Memory B cell (primary cell): Measurements from ENCODE around the gene UPF1.

Experiments used
- ATAC-seq: fragments of 150-1000 bp; cut with Tn5 transposase; 2 replicates; pipeline ENCODE4 v1.10.0; 2021; ENCODE audit warnings: low read depth, mild to moderate bottlenecking, moderate library complexity
- DNase-seq, 2 donors: peaks; one replicate each; pipeline ENCODE4 v3.0.0; 2022; ENCODE audit warnings: low spot score in 2 of 2
- H3K27ac Mint-ChIP-seq: one replicate; pipeline ENCODE4 v1.8.0; 2022; ENCODE audit warnings: mild to moderate bottlenecking, moderate library complexity, mixed read lengths
- H3K27me3 Mint-ChIP-seq: one replicate; pipeline ENCODE4 v1.8.0; 2022; ENCODE audit warnings: mixed read lengths
- H3K36me3 Mint-ChIP-seq: one replicate; pipeline ENCODE4 v1.8.0; 2022; ENCODE audit warnings: mild to moderate bottlenecking, mixed read lengths
- H3K4me1 Mint-ChIP-seq: one replicate; pipeline ENCODE4 v1.8.0; 2022; ENCODE audit warnings: mixed read lengths
- H3K4me3 Mint-ChIP-seq: one replicate; pipeline ENCODE4 v1.8.0; 2022; ENCODE audit warnings: mild to moderate bottlenecking, moderate library complexity, mixed read lengths
- H3K9me3 Mint-ChIP-seq: one replicate; pipeline ENCODE4 v1.8.0; 2022; ENCODE audit warnings: mixed read lengths

Gene UPF1

DNA sequence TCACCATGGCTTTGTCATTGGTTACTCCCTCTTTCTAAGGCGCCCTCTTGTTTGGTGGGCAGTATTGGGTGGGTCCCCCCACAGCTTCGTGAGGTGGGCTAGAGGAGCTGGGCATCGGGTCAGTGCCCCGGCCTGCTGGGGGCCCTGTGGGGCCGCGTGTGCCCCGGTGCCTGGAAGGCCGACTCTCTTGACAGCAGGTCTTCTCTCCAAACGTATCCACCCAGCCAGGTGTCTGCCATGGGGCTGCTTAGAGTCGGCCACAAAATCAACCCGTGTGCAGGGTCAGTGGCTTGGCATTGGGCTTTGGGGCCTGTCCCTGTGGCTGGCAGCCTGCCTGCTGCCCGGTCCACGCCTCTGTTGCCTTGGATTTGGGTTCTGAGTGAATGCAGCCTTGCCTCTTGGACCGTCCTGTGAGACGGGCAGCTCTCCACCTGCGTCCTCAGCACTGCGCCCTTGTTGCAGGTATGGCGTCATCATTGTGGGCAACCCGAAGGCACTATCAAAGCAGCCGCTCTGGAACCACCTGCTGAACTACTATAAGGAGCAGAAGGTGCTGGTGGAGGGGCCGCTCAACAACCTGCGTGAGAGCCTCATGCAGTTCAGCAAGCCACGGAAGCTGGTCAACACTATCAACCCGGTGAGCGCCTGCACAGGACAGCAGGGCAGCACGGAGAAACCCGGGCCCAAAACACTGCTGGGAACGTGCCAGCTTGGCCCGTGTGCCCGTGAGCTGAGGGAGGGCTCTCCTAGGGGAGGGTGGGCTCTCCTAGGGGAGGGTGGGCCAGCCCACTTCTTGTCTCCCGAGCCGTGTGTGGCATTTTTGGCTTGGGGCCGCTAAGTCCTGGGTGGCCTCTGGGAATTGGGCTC, 31.4 kb downstream of the UPF1 start:
- Mint-ChIP-seq H3K27me3 (no peaks in the 10 kb centered on the region), H3K4me3 (no peak overlapping the region), H3K4me1 (peaks cover 8% of the 10 kb centered on the region), H3K36me3 (peaks cover 13% of the 10 kb centered on the region), H3K27ac (no peak overlapping the region), H3K9me3 (no peaks in the 10 kb centered on the region)
- ATAC-seq (no peak), DNase-seq (no peak)

DNA sequence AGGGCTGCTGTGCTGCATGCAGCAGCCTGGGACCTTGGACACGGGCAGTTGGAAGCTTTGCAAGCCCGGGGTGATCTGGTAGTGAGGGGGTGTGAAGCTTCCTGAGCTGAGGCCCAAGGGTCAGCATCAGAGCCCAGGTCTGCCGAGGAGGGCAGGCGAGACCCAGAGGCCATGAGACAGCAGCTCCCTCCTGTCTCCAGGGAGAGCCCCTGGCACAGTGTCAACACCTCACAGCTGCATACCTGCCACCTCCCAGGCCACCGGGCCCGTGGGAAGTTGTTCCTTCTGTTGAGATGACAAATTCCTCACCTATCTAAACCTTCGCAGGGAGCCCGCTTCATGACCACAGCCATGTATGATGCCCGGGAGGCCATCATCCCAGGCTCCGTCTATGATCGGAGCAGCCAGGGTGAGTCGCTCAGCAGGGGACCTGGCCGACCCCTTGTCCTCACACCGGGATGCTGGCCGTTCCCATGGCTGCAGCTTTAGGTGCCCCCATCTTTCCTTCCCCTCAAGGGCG, 32.1 kb downstream of the UPF1 start:
- H3K4me1 Mint-ChIP-seq: peaks cover 8% of the 10 kb centered on the region

DNA sequence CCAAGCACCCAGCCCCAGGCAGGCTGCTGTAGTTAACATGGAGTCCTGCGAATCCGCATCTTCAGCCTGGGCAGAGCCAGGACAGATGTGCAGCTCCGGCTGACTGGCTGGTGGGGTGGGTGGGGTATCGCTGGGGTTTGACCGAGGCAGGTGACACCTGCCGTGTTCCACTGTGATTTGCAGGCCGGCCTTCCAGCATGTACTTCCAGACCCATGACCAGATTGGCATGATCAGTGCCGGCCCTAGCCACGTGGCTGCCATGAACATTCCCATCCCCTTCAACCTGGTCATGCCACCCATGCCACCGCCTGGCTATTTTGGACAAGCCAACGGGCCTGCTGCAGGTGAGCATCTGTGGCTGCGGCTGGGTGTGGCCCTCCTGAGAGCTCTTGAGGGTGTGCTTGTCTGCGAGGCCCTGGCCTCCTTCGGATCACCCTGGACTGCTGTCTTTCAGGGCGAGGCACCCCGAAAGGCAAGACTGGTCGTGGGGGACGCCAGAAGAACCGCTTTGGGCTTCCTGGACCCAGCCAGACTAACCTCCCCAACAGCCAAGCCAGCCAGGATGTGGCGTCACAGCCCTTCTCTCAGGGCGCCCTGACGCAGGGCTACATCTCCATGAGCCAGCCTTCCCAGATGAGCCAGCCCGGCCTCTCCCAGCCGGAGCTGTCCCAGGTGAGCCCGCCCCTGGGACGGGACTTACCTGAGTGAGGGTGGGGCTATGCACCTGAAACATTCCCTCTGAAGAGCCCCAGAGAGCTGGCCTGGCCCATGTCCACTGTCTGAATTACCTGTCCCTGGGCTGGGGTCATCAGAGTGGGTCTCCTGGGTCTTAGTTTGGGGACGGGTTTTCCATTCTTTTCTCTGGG, 33.6 kb downstream of the UPF1 start:
- peaks cover 8% of the 10 kb centered on the region for H3K4me1 Mint-ChIP-seq
- ATAC-seq: no peak
- peaks cover 16% of the 10 kb centered on the region for H3K36me3 Mint-ChIP-seq
- no peaks in the 10 kb centered on the region for H3K27me3 Mint-ChIP-seq
- no peak overlapping the region for H3K4me3 Mint-ChIP-seq
- H3K9me3 Mint-ChIP-seq: no peaks in the 10 kb centered on the region
- H3K27ac Mint-ChIP-seq: no peak overlapping the region
- DNase-seq: no peak

More for the DNA sequence above, 32.1 kb downstream of the UPF1 start:
- ATAC-seq (no peak), DNase-seq (no peak)
- Mint-ChIP-seq H3K27ac (no peak overlapping the region), H3K27me3 (no peaks in the 10 kb centered on the region), H3K36me3 (peaks cover 16% of the 10 kb centered on the region), H3K9me3 (no peaks in the 10 kb centered on the region), H3K4me3 (no peak overlapping the region)

DNA sequence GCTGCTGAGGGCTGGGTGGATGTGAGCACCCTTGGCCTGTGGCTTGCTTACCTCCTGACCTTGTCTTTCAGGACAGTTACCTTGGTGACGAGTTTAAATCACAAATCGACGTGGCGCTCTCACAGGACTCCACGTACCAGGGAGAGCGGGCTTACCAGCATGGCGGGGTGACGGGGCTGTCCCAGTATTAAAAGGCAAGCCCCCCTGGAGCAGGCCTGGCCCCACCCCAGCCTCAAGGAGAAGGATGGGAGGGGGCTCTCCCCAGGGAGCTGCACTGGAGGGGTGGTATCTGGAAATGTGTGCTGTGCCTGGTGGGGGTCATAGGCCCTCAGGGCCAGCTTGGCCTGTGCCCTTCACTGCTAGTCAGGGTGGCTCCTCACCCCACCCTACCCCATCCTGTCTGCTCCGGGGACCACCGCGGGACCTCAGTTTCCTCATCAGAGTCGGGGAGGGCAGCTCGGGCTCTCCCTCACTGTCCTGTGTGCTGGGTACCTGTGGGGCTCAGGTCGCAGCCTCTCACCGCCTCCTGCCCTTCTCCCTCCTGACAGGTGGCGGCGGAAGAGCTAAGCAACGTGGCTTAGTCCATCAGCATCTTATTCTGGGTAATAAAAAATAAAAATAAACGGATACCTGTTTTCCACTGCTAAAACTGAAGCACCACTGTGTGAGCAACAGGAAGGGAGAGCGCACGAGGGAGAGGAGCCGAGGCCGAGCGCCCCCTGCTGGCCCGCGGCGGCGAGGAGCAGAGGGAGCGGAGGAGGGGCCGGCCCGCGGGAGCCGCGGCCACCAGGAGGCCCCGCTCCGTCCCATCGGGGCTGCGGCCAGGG, 34.4 kb downstream of the UPF1 start:
- H3K4me3 Mint-ChIP-seq: no peak overlapping the region
- peak; percentile 73 to 78 for DNase-seq
- H3K9me3 Mint-ChIP-seq: no peaks in the 10 kb centered on the region
- peak; percentile 90 for ATAC-seq
- peaks cover 12% of the 10 kb centered on the region for H3K36me3 Mint-ChIP-seq
- peaks cover 10% of the 10 kb centered on the region for H3K4me1 Mint-ChIP-seq
- H3K27ac Mint-ChIP-seq: no peak overlapping the region
- peaks cover 4% of the 10 kb centered on the region for H3K27me3 Mint-ChIP-seq

DNA sequence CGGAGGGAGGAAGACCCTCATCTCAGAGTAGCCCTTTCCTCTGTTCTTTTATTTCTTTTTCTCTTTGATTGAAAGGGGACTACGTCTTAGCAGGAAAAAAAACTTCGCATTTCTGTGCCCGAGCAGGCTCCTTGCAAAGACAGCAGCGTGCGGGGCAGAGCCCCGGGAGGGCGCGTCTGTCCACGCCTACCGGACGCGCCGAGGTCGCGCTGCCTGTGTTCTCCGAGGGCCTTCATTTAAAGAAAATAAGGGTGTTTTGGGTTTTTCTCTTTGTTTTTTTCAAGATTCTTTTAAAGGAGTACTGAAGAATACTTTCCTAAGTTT, 35.0 kb downstream of the UPF1 start:
- Mint-ChIP-seq H3K4me3 (no peak overlapping the region), H3K9me3 (no peaks in the 10 kb centered on the region), H3K27ac (no peak overlapping the region), H3K36me3 (peaks cover 10% of the 10 kb centered on the region), H3K4me1 (peaks cover 8% of the 10 kb centered on the region), H3K27me3 (peaks cover 7% of the 10 kb centered on the region)
- no peak for ATAC-seq
- no peak for DNase-seq

DNA sequence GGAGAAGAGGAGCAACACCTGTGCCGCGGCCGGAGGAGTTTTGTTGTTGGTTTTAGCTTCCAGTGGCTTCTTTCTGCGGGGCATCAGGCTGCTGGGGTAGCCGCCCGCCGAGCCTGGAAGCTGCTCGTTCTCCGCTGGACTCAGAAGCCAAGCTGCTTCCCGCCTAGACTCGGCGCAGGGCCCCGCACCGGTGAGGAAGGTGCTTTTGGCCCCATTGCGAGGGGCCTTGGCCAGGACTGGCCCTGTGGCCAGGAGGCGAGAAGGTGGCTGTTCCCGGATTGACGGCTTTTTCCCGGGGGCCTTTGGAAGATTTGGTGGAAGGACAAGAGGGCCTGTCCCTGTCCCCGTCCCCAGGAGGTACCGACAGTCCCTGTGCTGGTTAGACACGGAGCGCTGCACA, 35.4 kb downstream of the UPF1 start:
- ATAC-seq: no peak
- no peaks in the 10 kb centered on the region for H3K9me3 Mint-ChIP-seq
- no peak for DNase-seq
- H3K27me3 Mint-ChIP-seq: peaks cover 7% of the 10 kb centered on the region
- peaks cover 10% of the 10 kb centered on the region for H3K36me3 Mint-ChIP-seq
- H3K4me3 Mint-ChIP-seq: no peak overlapping the region
- H3K27ac Mint-ChIP-seq: no peak overlapping the region
- peaks cover 8% of the 10 kb centered on the region for H3K4me1 Mint-ChIP-seq

DNA sequence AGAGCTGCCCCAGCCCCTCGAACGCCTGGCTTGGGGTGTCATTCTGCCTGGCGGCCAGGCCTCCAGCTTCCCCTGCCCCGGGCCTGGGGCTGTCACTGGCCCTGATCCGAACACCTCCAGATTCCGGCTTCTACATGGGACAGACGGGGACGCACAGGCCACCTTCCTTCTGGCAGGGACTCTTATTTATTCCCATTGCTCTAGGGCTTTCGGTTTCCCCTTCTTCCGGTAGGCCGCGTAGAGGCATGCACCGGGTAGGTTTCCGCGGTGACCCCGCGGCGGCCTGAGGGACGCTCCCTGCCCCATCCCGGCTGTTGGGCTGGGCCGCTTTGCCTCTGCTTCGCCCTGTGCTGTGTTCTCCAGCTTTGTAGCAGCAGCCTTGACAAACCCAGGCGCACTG, 36.0 kb downstream of the UPF1 start:
- ATAC-seq: no peak

DNA sequence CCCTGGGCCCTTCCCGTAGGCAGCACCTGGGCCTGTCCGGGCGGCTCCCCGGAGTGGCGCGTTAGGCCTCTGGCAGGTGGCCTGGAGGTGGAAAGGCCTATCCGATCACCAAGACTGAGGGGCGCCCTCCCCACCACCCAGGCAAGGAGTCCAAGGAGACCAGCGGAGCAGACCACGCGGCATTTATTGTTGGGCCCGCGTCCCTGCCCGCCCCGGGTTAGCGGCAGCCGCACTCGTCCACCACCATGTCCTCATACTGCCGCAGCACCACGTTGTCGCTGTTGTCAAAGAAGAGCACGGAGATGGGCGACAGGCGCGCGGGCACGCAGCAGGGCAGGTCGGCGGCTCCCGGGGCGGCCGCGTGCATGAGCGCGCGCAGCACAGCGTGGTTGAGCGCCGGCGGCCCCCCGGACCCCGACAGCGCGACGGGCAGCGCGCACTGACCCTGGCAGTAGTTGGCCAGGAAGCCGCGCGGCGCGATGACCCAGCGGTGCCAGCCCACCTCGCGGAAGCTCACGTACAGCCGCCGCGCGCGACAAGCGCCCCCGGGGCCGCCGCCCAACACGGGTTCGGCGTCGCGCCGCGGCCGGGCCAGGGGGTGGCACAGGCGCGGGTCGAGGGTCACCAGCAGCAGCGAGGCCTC, 36.7 kb downstream of the UPF1 start:
- ATAC-seq (no peak), DNase-seq (no peak)
- Mint-ChIP-seq H3K4me1 (peaks cover 8% of the 10 kb centered on the region), H3K27ac (no peak overlapping the region), H3K9me3 (no peaks in the 10 kb centered on the region), H3K4me3 (no peak overlapping the region), H3K36me3 (peaks cover 10% of the 10 kb centered on the region), H3K27me3 (peaks cover 11% of the 10 kb centered on the region)

More for the DNA sequence above, 36.0 kb downstream of the UPF1 start:
- H3K27ac Mint-ChIP-seq: no peak overlapping the region
- H3K4me3 Mint-ChIP-seq: no peak overlapping the region
- H3K9me3 Mint-ChIP-seq: no peaks in the 10 kb centered on the region
- DNase-seq: no peak
- H3K27me3 Mint-ChIP-seq: peaks cover 7% of the 10 kb centered on the region
- H3K4me1 Mint-ChIP-seq: peaks cover 8% of the 10 kb centered on the region
- H3K36me3 Mint-ChIP-seq: peaks cover 10% of the 10 kb centered on the region

DNA sequence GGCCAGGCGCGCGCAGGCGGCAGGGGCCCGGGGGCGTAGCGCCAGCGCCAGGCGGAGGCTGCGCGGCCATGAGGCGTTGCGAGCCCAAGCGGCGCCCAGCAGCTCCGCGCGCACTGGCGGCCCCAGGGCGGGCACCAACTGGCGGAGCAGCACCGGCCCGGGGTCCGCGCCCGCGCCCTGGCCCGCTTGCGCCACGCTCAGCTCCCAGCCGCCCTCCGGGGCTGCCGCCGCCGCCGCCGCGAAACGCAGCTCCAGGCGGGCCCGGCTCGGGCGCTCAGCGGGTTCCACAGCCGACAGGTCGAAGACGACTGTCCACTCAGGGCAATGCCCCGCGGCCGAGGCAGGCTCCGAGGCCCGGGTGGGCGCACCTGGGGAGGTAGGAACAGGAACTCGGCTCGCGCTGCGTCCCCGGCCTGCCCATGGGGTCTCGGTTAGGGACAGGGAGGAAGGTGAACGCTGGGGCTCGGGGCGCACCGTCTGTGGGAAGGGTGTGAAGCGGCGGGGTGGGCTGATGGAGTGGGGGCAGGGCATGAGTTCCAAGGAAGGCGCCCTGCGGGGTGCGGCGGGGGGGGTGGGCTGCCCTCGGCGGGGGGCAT, 37.4 kb downstream of the UPF1 start:
- H3K4me1 Mint-ChIP-seq: peaks cover 8% of the 10 kb centered on the region
- peaks cover 11% of the 10 kb centered on the region for H3K27me3 Mint-ChIP-seq
- no peak overlapping the region for H3K4me3 Mint-ChIP-seq
- ATAC-seq: no peak
- no peaks in the 10 kb centered on the region for H3K9me3 Mint-ChIP-seq
- no peak overlapping the region for H3K27ac Mint-ChIP-seq
- peaks cover 10% of the 10 kb centered on the region for H3K36me3 Mint-ChIP-seq
- no peak for DNase-seq

DNA sequence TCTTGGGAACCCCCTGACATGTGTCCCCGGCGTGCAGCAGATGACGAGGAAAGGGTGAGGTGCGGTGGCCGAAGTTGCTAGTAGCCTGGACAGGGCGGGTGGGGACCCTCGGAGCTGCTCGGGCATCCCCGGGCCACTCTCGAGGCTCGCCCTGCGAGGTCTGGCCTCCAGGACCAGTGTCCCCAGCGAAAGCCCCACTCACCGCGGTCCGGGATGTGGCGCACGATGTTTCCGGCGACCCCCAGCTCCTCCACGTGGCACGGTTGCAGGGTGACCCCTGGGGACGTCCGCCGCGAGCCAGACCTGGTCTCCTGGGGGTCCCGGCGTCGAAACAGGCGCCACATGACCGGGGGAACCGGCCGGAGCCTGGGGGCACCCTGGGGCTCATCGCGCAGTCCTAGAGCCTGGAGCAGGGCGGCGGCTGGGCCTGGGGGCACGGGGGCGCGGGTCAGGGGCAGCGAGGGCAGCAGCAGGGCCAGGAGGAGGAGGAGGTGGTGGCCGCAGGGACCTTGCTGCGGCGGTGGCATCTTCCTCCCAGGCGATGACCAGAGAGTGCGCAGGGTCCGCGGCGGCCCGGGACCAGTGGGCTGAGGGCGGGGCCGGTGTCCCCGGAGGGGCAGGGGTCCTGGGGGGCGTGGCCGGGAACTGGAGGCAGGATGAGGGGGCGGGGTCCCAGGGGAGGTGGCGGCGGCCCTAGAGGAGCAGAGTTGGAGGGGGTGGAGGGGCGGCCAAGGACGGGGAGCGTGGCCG, 38.2 kb downstream of the UPF1 start:
- DNase-seq (no peak), ATAC-seq (no peak)
- no peak overlapping the region for H3K4me3 Mint-ChIP-seq
- H3K36me3 Mint-ChIP-seq: peaks cover 12% of the 10 kb centered on the region
- H3K27ac Mint-ChIP-seq: no peak overlapping the region
- H3K4me1 Mint-ChIP-seq: peaks cover 8% of the 10 kb centered on the region
- no peaks in the 10 kb centered on the region for H3K9me3 Mint-ChIP-seq
- H3K27me3 Mint-ChIP-seq: peaks cover 11% of the 10 kb centered on the region

DNA sequence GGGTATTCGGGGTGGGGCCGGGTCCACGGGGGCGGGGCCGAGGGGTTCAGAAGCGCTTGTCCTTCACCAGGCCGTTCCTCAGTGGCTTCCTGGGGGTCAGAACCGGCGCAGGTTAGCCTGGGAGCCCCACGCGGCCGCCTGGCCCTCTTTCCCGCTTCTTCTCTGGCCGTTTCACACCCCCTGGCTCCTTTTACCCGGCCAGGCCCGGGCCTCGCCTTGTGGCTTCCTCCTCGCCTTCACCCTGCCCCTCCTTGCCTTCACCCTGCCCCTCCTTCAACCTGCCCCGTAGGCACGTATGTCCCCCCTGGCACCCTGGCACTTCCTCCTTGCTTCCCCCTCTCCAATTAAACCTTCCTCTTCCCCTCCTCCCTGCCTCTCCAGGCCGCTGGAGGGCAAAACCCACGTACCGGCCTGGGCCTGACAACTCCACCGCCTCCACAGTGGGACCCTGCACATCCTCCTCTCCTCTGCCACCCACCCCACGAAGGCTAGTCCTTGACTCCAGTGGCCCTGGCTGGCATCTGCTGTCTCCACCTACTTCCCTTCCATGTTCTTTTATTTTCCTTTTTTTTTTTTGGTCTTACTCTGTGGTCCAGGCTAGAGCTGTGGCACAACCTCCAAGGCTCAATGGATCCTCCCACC, 38.9 kb downstream of the UPF1 start:
- Mint-ChIP-seq H3K27ac (peak overlapping the region; percentile 53), H3K4me3 (peak overlapping the region; percentile 42), H3K27me3 (peaks cover 11% of the 10 kb centered on the region), H3K9me3 (no peaks in the 10 kb centered on the region), H3K36me3 (peaks cover 12% of the 10 kb centered on the region), H3K4me1 (peaks cover 8% of the 10 kb centered on the region)
- no peak for DNase-seq
- no peak for ATAC-seq

DNA sequence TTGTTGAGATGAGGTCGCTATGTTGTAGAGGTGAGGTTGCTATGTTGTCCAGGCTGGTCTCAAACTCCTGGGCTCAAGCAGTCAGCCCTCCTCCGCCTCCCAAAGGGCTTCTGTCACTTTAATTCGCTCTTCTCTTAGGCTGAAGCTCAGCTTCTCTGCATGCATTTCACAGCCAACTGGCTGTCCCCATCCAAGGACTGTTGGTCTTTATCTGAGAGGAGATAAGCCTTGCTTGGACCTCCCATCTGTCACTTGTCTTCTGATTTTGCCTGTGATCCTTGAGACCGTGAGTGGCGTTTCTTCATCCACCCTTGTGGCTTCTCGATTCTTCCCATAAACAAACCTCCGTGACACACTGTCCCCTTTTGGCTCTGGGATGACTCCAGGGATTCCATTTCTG, 39.8 kb downstream of the UPF1 start:
- H3K9me3 Mint-ChIP-seq: no peaks in the 10 kb centered on the region
- peaks cover 8% of the 10 kb centered on the region for H3K4me1 Mint-ChIP-seq
- no peak for DNase-seq
- H3K27ac Mint-ChIP-seq: no peak overlapping the region
- no peak for ATAC-seq
- H3K36me3 Mint-ChIP-seq: peaks cover 10% of the 10 kb centered on the region
- peak overlapping the region; percentile 39 for H3K4me3 Mint-ChIP-seq
- H3K27me3 Mint-ChIP-seq: peaks cover 11% of the 10 kb centered on the region
